SHP77 treated with DMSO at 0.1 percent for 48 hours (cell line): ENCODE measurements around the gene RAB1A.

Source experiments
- DNase-seq: peaks from one replicate; lab custom pipeline; 2025; lab: John Stamatoyannopoulos, UW

RAB1A gene

GRCh38 chr2:65061146-65061909 lies 68.6 kb downstream of the RAB1A start:
- DNase-seq: no peak

DNA sequence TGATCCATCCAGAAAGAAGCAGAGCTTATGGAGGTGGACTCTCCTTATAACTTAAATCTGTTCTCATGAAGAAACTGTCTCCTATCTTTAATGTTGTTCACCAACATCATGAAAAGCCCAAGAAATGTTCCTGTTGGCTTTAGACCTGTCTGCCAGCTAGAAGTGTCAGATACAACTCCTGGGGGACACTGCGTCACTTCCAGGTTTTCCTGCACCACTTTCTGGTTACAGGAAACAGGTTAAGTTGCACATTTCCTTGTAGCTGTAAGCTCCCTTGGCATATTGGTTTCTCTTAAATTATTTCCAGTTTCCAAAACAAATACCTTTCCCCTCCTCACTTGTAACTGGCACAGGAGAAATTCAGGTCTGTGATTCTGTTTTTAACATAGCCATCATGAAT lies 70.8 kb downstream of the RAB1A start:
- DNase-seq: no peak

GRCh38 chr2:65057391-65058052 lies 72.4 kb downstream of the RAB1A start:
- DNase-seq: no peak

- DNase-seq: no peak
Measured at GRCh38 chr2:65057054-65057375, 72.9 kb downstream of the RAB1A start.

DNA sequence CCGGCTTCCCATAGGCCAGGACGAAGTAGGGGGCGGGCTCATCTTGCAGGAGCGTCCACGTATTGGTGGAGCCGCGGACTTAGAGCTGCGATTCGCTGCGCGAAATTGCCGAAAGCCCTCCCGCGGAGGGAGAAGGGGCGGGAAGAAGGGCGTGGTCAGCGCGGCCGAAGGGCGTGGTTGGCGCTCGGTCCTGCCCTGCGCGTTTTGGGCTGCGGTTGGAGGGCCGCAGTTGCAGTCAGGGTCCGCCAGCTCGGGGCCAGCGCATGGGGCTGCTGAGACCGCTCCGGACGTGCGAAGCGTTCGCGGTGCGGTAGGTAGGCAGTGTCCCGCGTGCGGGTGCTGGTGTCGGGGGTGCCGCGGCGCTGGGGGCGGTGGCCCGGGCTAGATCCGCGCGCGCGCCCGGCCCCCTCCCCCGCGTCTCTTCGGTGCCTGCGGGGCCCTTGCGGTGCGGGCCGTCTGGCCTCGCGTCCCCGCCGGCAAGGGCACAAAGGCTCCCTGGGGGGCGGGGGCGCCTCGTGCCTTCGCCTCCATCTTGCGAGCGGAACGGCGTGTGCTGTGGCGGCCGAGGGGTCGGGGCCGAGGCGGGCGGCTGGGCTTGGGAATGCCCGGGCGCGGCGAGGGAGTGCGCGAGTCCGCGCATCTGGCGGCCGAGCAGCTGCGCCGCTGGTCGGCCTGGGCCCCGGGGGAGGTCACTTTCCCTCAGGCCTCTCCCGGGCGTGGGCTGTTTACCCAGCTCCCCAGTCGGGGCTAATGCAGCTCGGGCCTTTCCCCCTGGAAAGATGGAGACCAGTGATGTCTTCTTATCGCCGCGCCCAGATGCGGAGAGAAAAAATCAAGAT lies 73.5 kb downstream of the RAB1A start, which contains the start of gene CEP68:
Gene CEP68, plus strand, starts transcription at position 202 of the 839 bp plus-strand sequence. CDS start 13,029 bp downstream, outside the sequence.
- peak; percentile 85 for DNase-seq

DNA sequence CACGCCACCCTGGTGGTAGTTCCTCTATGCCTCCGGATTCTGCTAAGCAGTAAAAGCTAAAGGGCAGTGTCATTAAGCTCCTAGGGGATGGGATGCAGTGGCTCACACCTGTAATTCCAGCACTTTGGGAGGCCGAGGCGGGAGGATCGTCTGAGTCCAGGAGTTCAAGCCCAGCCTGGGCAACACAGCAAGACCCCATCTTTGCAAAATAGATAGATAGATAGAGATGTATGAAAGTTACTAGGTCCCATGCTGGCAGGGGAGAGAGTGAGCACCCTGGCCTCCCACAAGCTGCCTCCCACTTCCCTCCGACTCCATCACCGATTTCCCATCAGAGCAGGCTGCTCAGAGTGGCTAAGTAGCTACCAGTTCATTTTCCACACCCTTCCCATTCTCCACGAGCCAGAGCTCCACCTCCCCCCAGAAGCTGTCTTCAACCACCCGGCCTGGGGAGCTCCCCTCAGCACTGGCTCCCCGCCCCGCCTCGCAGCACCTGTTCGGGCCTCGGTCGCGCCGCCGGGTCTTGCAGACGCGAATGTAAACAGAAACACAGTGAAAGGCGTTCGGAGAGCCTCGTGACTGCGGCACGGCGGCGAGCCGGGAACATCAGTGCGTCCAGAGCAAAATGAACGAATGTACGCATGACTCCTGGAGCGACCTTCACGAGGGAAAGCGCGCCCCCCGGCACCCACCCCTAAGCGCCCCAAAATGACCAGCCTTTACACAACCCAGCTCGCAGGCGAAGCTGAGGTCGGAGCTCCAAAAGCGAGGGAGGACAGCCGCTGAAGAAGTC lies 74.3 kb downstream of the RAB1A start:
- DNase-seq: peak; percentile 52

DNA sequence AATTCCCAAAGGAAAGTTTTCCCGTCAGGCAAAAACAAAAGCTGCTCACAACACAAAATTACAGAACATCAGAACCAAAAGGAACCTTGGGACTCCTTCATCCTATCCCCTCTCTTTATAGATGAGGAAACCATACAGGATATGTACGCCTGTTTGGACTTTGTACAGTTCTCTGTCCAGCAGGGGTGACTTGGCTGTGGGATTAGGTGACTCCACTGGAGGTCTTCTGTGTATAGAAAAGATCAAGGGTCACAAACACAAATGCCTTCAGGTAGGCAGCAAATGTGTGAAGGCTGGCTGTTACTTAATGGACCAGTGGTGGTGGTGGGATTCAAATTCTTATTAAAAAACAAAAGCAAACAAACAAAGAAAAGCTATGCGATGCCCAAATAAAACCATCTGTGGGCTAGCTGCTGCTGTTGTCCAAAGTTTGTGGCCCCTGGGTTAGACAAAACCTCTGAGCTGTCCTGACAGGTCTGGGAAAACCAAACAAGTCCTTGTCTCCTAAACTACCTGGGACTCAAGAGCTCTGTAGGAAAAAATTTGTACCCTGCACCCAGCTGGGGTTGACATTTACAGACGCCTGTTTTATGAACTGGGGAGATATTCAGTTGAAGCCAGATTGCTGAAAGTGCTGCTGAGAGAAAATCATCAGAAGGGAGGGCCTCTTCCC lies 75.0 kb downstream of the RAB1A start:
- DNase-seq: no peak

- DNase-seq: no peak
Measured at GRCh38 chr2:65053199-65053598, 76.7 kb downstream of the RAB1A start.

DNA sequence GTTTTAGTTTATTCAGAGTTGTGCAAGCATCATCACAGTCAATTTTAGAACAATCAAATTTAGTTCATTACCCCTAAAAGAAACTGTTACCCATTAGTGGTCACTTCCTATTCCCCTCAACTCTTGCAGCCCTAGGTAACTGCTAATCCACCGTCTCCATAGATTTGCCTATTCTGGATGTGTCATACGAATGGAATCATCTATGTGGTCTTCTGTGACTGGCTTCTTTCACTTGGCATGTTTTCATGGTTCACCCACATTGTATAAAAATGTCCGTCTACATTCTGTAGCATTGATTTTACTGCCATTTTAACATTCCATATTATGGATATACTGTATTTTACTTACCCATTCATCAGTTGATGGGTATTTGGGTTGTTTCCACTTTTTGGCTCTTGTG lies 79.0 kb downstream of the RAB1A start:
- no peak for DNase-seq

DNA sequence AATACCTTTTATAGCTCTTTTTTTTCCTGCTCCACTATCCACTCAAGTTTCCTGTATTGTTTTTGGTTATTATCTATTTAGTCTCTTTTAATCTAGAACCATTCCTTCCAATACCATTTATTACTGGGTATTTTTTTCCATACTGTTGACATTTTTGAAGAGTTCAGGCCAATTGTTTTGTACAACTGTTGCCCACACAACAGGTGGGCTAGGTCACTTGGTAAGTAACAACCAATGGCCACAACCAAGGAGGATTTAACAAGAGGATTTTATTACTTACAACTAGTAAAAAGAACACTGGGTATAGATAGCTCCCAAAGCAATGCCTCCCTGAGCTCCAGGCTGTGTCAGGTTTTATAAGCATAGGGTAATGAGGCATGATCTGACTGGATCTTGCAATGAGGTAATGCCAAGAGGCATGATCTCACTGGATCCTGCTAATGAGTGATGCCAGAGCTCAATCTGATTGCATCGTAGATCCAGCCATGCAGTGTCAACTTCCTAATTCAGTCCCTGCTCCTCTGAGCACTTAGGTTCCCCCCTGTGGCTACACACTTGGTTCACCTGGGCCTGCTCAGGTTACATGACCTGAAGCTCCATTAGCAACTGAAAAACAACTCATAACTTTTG lies 80.8 kb downstream of the RAB1A start:
- DNase-seq: no peak

- DNase-seq: no peak
Measured at GRCh38 chr2:65046633-65047407, 83.1 kb downstream of the RAB1A start.

DNA sequence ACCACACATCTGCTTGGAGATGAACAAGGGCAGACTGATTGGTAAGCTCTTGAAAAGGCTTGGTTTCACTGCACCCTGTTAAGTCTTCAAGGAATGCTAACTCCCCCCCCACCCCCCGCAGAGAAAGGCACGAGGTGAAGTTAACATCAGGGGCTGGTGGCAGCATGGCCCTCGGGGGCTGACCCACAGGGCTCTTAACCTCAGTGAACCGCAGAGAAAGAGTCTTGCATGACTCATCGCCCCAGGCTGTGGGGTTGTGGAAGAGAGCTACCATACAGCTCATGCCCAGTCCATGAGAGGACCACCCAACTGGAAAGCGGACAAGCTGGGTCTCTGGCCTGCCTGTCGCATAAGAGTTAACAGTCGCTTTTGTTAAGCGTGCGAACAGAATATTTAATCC lies 84.3 kb downstream of the RAB1A start:
- DNase-seq: no peak

GRCh38 chr2:65044097-65044735 lies 85.7 kb downstream of the RAB1A start:
- DNase-seq: no peak

GRCh38 chr2:65043001-65043400 lies 86.9 kb downstream of the RAB1A start:
- no peak for DNase-seq

- peak; percentile 61 for DNase-seq
Measured at GRCh38 chr2:65040400-65041261, 89.3 kb downstream of the RAB1A start.

- no peak for DNase-seq
Measured at GRCh38 chr2:65039640-65040039, 90.3 kb downstream of the RAB1A start.

DNA sequence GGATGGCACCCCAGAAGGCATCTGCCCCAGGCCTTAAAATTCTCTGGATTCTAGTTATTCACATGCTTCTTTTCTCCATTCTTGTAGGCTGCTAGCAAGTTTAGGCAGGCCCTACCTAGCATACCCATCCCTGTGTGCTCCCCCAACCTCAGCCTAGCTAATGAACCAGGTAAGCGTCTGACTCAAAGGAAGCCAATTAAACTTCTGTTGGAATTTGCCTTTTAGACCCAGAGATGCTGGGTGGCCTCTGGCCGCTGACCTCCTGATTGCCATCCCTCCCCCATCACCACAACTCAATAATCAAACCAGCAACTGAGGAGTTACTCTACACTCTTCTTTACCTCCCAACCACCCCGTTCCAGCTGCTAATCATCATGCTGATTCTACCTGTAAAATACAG lies 92.7 kb downstream of the RAB1A start:
- no peak for DNase-seq
